ENCODE results near the gene CACNA1A.
"Not testable (repeated sequence)": the region's sequence is repeated elsewhere in the genome, so short reads cannot be mapped to it uniquely, and the experiment has no call there.

The CACNA1A gene

DNA sequence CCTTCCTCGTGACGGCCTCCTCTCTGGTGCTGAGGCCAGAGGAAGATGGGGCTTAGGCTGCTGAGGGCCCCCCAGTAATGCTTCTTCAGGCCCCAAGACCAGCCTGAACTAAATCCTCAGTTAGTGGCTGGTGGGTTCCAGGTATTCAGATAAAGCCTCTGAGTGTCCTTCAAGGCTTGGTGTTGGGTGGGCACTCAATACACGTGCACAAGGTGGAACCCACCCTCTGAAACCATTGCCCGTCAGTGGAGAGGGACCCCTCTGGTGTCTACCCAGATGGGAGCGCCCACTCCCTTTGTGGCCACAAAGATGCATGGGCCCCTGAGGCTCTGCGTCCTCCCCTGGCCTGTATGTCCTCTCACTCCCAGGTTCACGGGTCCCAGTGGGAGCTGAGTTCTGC is 277.0 kb downstream of the CACNA1A start:
- no peak for DNase-seq (ENCODE audit: low spot score)

DNA sequence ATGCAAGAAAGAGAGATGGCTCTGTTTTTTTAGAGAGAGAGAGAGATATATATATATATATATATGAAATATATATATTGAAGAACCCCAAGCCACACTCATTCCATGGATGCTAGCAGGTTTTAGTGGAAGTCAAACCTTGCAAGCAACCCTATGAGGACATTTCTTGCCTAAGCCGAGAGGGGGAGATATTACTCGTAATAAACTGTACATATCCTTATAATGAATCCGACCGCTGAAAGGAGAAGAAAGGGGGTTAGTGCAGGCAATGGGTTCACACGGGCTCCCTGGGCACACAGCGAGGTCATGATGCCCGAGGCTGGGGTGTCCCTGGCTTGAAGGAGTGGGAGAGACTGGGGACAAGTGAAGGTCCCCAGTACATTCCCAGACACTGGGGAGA is 277.7 kb downstream of the CACNA1A start:
- no peak for DNase-seq (ENCODE audit: low spot score)

DNA sequence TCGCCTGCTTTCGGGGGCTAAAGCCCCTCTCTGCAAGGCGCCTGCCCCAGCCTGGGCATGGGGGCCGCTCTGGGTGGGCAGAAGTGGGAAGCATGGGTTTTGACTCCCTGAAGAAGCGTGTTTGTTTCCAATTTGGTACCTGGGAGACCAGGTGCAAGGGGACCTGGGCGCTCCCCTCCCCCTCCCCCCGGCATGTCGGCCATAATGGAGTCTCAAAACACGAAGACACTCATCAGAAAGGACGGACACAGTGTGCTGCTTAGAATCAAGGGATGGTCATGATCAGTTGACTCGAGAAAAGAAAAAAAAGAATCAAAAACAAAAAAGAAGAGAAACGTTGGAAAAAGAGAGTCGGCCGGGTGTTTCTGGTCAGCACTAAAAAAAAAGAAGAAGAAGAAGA is 279.3 kb downstream of the CACNA1A start:
- DNase-seq (ENCODE audit: low spot score) = no peak

DNA sequence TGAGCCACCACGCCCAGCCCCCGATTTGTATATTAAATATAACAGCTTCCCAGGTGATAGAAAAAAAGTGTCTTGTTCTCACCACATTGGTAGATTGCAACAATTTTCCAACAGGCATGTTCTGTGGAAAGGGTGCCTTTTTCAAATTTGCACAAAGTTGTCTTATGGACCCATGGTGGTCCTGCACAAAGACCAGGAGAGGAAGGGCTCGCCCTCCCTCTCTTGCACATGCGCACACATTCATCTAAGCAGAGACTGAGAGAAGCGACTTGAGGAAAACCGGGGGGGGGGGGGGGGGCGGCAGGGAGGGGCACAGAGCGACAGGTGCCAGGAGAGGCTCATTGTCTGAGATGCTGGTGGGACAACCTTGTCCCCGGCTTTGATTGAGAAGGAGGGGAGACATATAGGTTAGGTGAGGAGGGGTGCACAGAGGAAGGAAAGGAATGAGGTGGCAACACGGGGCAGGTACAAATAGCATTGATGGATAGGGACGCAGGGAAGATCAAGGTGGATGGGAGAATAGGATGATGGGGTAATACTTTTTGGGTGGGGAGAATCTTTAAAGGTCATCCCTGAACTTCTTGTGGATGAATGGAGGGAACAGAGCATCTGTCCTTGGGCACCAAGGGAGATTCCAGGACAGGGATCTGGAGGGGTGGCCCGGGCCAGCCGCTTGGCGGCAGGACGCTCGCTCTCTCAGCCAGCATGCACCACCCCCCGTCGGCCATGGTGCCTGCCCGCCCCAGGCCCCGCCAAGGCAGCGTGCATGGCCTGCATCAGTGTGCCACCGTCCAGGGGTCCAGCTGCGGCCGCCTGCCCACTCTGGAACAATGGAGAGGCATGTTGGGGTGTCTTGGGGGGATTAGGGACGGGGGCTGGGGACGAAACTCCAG is 280.1 kb downstream of the CACNA1A start:
- no peak for DNase-seq (ENCODE audit: low spot score)

DNA sequence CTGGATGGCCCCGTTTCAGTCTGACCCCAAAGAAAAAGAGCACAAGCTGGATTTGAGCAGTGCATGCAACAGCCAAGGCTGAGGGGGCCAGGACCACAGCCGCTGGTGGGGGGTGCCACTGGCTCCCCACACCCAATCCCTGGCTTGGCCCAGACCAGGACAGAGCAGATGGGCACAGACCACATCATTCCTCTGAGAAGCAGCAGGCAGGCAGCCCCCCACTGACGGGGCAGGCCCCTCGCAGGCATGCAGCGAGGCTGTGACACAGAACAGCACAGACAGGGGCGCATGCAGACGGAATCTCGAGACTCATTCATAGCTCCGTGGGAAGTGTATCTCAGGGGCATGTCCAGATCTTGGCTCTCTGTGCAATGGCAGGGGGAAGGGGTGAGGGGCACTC is 281.2 kb downstream of the CACNA1A start:
- DNase-seq (ENCODE audit: low spot score) = no peak

DNA sequence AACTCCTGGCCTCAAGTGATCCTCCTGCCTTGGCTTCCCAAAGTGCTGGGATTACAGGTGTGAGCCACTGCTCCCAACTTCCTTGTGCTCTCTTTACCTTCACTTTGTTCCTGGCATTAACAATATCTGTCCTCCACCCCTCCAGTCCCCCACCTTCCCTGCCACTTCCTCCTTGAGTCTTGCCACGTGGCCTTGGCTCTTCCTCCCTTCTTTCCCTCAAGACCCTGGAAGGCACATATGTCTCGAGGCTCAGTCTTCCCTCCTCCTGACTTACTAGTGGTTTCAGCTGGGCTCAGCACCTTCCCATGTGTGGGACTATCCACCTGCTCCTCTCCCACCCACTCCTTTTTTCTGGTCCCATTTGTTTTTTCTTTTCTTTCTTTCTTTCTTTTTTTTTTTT is 285.4 kb downstream of the CACNA1A start:
- DNase-seq (ENCODE audit: low spot score) = no peak

DNA sequence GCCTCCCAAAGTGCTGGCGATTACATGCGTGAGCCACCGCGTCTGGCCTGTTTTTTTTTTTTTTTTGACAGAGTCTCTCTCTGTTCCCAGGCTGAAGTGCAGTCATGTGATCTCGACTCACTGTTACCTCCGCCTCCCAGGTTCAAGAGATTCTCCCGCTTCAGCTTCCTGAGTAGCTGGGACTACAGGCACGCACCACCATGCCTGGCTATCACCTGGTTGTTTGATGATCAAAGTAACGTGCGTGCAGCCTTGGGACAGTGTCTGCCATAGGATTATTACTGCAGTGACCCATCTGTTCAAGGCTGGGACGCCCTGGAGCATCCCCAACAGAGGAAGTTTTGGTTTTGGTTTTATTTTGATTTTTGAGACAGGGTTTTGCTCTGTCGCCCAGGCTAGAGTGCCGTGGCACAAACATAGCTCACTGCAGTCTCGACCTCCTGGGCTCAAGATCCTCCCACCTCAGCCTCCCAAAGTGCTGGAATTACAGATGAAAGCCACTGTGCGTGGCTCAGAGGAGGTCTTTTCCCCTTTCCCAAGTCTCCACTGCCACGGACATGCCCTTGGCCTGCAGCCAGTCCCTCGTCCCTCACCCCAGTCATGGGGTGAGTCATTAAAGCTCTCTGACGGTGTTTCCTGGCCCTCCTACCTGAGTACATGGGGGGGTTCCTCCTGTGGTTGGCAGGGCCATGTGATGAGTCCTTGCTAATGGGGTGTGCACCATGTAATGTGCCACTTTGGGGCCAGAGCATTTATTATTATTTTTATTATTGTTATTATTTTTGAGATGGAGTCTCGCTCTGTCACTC is 290.5 kb downstream of the CACNA1A start:
- DNase-seq (ENCODE audit: low spot score) = peak; percentile 33

DNA sequence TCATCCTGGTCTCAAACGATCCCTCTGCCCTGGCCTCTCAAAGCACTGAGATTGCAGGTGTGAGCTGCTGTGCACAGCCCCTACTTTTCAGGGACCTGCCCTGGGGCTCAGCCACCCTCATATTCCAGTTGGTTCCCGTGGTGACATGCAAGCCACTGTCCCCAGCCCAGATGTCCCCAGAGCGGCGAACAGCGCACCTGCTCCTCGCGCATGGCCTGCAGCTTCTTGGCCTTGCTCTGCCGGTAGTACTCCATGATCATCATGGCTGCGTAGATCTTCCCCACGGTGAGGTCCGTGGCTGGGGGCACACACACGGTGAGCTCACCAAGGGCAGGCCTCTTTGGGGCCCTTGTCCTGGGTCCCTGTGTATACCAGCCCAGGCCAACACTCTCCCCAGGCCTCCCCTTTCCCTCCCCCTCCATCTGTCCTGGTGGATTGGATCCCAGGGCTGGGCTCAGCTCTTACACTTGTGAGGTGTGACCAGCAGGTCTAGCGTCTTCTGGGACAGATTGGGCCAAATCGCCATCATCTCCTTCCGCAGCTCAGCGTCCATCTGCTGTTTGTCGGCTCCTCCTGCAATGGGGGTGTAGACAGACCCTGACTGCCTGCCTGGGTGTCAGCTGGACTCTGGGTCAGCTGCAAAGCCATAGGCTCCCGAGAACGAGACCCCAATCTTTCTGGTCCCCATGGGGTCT is 292.1 kb downstream of the CACNA1A start:
- DNase-seq (ENCODE audit: low spot score) = no peak

DNA sequence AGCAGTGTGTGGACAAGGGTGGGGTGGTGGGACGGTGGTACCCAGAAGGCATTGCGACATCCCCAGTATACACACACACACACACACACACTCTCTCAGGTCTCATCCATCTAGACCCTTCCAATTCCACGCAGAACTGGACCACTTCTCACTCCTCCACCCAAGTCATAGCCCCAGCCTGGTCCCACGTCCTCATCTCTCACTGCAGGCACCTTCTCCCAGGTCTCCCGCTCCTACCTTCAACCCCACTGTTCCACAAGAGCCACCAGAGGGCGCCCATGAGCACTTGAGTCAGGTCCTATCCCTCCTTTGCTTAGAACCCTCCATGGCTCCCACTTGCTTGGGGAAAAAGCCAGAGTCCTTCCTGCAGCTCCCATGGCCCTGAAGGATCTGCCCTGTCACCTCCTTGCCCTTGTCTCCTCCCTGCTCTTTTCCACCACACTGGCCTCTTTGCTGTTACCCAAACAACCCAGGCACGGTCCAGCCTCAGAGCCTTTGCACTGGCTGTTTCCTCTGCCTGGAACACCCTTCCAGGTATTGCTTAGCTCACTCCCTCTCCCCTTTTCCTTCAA is 293.4 kb downstream of the CACNA1A start:
- peak; percentile 34 for DNase-seq (ENCODE audit: low spot score)

DNA sequence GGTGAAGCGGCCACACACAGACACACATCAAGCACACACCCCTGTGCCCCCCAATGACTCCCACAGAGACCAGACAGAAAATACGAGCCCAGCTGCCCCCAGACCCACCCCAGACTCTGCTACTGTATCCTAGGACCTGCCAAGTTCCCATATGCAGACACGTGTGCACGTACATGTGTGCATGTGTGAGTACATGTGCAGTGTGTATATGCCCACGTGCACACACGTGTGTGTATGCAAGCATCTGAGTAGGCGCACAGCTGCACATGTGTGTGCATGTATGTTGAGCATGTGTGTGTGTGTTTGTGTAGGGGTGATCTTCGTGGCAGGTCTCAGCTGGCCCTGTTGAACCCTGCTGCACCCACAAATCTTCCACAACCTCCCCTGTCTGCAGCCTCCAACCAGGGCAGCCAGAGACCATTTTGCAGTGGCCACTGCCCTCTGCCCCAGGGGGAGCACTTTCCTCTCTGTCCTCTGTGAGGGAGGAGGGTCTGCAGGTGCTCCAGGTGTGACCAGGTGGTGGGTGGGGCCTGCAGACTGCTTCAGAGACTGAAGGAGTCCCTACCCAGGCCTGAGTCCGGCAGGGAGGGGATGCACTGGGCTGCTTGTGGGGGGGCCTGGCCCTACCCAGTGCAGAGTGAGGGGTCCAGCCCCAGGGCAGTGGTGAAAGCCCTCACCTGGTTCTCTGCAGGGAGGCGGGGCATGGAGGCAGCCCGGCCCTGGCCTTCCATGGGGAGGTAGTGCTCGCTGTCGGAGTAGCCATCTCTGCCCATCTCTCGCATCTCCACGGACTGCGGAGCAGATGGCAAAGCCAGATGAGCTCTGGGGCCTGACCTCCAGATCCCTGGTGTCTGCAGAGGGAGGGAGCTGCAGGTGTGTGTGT is 294.6 kb downstream of the CACNA1A start:
- DNase-seq (ENCODE audit: low spot score) = no peak

DNA sequence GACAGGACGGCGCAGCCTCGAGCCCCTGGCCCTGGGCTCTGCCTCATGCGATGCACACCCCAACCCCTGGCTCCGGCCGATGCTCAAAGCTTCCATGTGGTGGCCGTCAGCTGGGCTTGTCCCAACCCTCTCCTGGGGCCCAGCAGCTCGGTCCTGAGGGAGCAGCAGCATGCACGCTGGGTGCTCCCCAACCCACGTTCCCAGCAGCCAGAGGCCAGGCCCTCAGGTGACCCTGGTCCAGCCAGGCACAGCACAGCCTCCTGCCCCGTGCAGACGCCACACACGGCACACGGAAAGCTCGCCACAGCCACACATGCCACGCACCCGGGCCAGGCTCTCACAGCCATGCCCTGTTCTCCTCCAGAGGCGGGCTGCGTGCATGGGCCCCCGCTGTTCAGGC is 295.3 kb downstream of the CACNA1A start:
- no peak for DNase-seq (ENCODE audit: low spot score)

DNA sequence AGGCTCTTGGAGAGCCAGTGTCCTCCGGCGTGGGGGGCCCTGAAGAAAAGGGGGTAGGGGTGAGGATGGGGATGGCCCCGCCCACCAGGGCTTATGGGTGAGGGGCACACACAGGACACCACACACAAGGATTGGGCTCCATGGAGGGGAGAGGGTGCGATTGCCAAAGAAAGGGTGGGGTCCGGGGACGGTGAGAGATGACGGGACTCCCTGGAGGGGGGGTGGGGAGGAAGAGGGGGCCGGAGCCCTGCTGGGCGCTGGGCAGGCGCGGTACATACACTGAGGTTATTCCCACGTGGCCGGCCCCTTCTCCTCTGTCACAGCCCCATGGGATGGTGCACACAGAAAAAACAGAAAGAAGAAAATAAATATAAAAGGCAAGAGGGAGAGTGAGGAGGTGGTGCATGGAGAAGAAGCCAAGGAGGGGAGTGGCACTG is 295.9 kb downstream of the CACNA1A start:
- no peak for DNase-seq (ENCODE audit: low spot score)

DNA sequence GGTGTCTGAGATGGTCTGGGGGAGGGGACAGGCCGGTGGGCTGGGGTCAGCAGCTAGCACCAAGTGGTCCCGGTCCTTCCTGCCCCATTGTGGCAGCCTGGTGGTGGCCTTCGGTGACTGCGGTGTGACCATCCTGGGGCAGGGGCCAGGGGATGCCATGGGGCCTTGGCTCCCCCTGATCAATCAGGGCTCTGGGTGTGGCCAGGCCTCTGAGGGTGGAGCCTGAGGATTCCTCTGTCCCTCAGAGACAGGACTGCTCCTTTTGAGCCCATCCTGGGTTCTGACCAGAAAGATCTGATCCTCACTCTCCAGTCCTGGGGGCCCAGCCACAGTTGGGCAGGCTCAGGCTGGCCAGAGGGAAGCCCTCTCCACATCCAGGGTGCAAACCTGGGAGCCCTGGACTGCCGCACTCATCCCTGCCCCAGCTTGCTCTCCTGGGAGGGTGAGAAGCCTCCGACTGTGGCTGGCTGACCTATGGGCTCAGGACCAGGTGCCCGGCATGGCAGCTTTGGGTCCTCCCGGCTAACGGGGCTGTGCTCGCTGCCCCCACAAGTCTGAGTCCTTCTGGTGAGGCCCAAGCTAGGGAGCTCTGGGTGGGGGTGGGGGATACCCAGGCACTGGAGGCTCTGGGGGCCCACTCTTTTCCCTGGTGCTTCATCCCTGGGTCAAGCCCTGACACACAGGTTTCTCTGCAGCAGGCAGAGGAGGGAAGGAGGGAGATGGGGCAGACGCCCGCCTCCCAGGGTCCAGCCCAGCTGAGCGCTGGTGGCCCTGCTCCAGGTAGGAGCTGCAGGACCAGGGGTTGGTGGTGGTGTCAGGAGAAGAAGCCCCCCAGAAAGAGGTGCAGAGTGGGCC is 296.6 kb downstream of the CACNA1A start:
- no peak for DNase-seq (ENCODE audit: low spot score)

DNA sequence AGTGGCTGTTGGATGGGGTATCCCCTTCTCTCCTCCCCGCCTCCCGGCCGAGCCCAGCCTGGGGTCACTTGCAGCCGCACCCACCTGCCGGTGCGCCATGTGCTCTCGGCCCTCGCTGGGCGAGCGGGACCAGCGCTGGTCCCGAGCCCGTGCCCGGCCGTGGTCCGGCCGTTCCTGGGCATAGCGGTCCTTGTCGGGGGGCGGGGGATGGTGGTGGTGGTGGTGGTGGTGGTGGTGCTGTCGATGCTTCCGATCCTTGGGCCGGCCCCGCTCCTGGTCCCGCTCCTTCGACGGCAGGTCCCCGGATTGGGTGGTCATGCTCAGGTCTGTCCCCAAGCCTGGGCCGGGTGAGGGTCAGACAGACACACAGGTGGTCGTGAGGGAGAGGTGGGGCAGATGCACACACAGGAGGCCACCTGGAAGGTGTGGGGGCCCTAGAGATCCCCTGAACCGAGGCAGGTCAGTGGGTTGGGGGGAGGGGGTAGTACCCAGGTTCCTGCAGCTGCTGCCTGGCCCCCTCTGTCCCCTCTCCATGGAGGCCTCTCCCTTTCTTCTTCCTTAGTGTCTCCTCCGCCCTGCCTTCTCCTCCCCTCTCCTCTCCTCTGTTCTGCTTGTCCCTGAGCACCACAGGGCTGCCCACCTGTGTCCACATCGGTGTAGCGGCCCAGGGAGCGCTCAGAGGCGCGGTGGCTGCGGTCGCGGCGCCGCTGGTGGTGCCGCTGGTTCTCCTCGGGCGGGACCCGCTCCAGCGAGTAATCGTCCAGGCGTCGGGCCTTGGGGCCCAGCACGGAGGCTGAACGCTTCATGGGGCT is 297.4 kb downstream of the CACNA1A start:
- peak; percentile 13 for DNase-seq (ENCODE audit: low spot score)

DNA sequence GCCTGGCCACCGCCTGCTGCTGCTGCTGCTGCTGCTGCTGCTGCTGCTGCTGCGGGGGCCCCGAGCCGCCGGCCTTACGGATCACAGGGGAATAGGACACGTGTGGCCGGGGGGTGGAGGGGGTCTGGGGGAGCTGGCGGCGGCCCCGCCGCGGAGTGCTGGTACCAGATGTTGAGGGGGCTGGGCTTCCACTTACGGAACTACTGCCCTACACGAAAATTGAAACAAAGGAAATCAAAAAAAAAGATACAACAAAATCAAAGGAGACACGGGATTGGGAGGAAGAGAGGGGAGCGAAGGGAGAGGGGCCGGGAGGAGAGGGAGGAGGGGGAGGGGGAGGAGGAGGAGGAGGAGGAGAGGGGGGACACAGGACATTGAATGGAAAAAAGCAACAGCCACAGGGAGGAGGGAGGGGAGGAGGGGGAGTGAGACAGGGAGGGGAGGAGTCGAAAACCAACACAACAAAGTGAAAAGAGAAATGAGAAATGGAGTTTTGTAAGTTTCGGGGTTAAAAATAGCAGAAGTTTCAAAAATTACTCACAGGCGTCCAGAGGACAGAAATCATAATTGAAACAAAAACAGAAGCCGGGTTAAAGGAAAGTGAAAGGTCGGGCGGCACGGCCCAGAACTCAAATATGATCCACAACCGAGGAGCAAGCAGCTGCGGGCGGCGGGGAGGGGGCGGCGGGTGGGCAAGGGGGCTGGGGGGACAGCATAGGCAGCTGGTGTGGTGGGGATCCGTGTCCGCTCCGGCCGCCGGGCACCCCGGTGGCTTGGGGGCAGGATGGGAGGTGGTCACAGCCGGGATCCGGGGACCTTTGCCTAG is 298.2 kb downstream of the CACNA1A start:
- DNase-seq (ENCODE audit: low spot score) = peak; percentile 60

DNA sequence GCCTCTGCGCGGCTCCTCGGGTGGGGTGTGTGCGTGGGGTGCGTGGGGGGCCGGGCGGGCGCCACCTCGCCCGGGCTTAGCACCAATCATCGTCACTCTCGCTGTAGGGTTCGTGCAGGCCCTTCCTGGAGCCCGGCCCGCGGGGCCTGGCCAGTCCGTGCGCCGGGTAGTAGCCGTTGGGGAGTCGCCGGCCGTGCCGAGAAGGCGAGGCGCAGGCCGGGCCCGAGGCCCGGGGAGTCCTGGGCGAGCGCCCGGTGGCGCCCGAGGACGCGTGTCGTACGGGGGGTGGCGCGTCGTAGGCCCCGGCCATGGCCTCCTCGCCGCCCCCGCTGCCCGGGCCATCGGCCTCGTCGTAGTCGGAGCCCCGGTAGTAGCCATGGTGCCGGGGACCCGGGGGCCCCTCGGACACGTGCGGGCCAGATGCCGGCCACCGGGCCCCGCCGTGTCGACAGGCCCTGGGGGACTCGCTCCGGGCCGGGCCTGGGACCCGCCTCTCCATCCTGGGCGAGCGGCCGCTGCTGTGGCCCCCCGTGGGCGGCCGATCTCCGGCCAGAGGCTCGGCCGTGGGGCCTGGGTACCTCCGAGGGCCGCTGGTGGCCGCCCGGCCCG is 298.9 kb downstream of the CACNA1A start:
- no peak for DNase-seq (ENCODE audit: low spot score)

DNA sequence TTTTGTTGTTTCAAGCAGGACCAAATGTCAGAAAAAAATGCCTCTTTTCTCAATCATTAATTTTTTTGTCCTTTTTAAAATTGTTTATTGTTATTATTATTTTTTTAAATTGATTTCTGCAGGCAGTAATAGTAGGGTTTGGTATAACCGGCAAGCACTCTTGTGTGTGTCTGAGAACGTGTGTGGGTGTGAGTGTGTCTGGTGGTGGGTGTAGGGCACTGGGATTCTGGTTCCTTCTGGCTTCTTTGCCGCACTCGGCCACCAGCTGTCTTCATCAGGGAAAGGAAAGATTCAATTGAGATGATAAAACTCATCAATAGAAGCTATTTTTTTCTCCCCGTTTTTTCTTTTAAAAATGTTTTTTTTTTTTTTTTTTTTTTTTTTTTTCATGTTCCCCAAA is 299.7 kb downstream of the CACNA1A start:
- no peak for DNase-seq (ENCODE audit: low spot score)

DNA sequence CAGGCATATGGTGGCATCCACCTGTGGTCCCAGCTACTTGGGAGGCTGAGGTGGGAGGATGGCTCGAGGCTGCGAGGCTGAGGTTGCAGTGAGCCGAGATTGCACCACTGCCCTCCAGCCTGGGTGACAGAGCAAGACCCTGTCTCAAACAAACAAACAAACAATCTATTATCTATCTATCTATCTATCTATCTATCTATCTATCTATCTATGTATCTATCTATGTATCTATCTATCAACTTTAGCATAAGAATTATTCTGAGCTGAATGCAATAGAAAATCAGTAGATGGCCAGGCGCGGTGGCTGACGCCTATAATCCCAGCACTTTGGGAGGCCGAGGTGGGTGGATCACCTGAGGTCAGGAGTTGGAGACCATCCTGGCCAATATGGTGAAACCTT is 304.2 kb downstream of the CACNA1A start:
- not testable (repeated sequence) for DNase-seq (ENCODE audit: low spot score)
